GM12878 (cell line): ENCODE data around the gene ADH1C. TPM values are rescaled to one million over a fixed set of nuclear protein-coding genes. Genes with fewer than 3 reads are reported as not detected.

Experiments used
- ATAC-seq: fragments of 200-7000 bp; cut with Tn5 transposase; 3 replicates; pipeline ENCODE4 v1.9.1; 2020; ENCODE audit warnings: mild to moderate bottlenecking, moderate library complexity
- BruUV-seq: library from RNA; stranded (reverse); fragments of 400-500 nt; replicated peaks from 2 replicates; lab custom pipeline; 2021; lab: Mats Ljungman, UMichigan
- CTCF ChIA-PET: fragments of 300-600 bp; sonication (Branson Sonifier 250); formaldehyde crosslinking; extraction: SDS; loops from one replicate; lab custom pipeline; 2021; ENCODE audit warnings: inconsistent platforms; lab: Yijun Ruan, JAX
- POLR2A ChIA-PET: fragments of 350-600 bp; formaldehyde crosslinking; extraction: SDS; loops from one replicate; lab custom pipeline; 2021; ENCODE audit warnings: inconsistent platforms; lab: Charles Lee
- RAD21 ChIA-PET: fragments of 300-600 bp; sonication (Branson Sonifier 250); formaldehyde crosslinking; loops from one replicate; lab custom pipeline; 2023; ENCODE audit warnings: antibody characterized with exemption; ENCODE audit not compliant: unreplicated experiment; lab: Charles Lee
- SMC1A ChIA-PET: fragments of 300-600 bp; sonication (Branson Sonifier 250); formaldehyde crosslinking; loops from one replicate; lab custom pipeline; 2023; ENCODE audit not compliant: unreplicated experiment, uncharacterized antibody; lab: Charles Lee
- DNase-seq: peaks from one replicate; pipeline ENCODE4 v3.0.0-alpha.2; 2011; ENCODE audit warnings: low read depth, low spot score
- FAIRE-seq: peaks from 3 replicates; lab custom pipeline; 2011; peaks lifted over from hg19 to GRCh38; lab: Jason Lieb, UNC
- H2AFZ ChIP-seq: 2 replicates; pipeline ENCODE4 v1.6.0; 2011; ENCODE audit warnings: low read depth, low read length, control low read depth; ENCODE audit not compliant: control insufficient read depth
- H3K27ac ChIP-seq: 2 replicates; pipeline ENCODE4 v1.5.1; 2011; ENCODE audit warnings: control low read depth; ENCODE audit not compliant: control insufficient read depth, insufficient read depth
- H3K27me3 ChIP-seq, 2 experiments: replicated peaks in 1 of 2; 2 replicates each; pipeline versions ENCODE4 v1.6.0 to v1.6.1; 2011; ENCODE audit warnings: low read length in 1 of 2; ENCODE audit not compliant: control insufficient read depth in 2 of 2, insufficient read depth in 2 of 2
- H3K36me3 ChIP-seq, 2 experiments: 2 replicates each; pipeline ENCODE4 v1.5.1; 2011; ENCODE audit warnings: low read length in 1 of 2; ENCODE audit not compliant: control insufficient read depth in 2 of 2, insufficient read depth in 2 of 2
- H3K4me1 ChIP-seq: 2 replicates; pipeline ENCODE4 v1.6.1; 2011; ENCODE audit warnings: mild to moderate bottlenecking, low read length, moderate library complexity, mixed read lengths; ENCODE audit not compliant: control insufficient read depth, insufficient read depth
- H3K4me2 ChIP-seq: 2 replicates; pipeline ENCODE4 v1.6.0; 2011; ENCODE audit warnings: control low read depth; ENCODE audit not compliant: control insufficient read depth, insufficient read depth
- H3K4me3 ChIP-seq: fragments of 200-600 bp; sonication (generic); 2 replicates; pipeline ENCODE4 v1.5.1; 2016
- H3K79me2 ChIP-seq: 2 replicates; pipeline ENCODE4 v1.6.0; 2011; ENCODE audit warnings: low read length; ENCODE audit not compliant: control insufficient read depth, insufficient read depth
- H3K9ac ChIP-seq: 2 replicates; pipeline ENCODE4 v1.8.0; 2011; ENCODE audit warnings: low read length, control low read depth, mixed read lengths; ENCODE audit not compliant: control insufficient read depth, insufficient read depth
- H3K9me3 ChIP-seq: replicated peaks from 3 replicates; pipeline ENCODE4 v1.5.1; 2011; ENCODE audit warnings: mild to moderate bottlenecking, low read length; ENCODE audit not compliant: control insufficient read depth, insufficient read depth
- H4K20me1 ChIP-seq: 2 replicates; pipeline ENCODE4 v1.6.0; 2011; ENCODE audit not compliant: control insufficient read depth, insufficient read depth
- WGBS: methylation state at CpG from one replicate; pipeline ENCODE4 v1.1.6; 2016; ENCODE audit warnings: low lambda C conversion rate; ENCODE audit not compliant: insufficient replicate concordance, insufficient coverage; ENCODE audit errors: missing lambda C conversion rate; 5-methylcytosine and 5-hydroxymethylcytosine counted together
- in situ Hi-C: fragments of 300-500 bp; cut with MboI; formaldehyde crosslinking; loops from 9 replicates; pipeline ENCODE4 v1.14.3; 2018; ENCODE audit warnings: mixed read lengths
- intact Hi-C: fragments of 100-400 bp; cut with micrococcal nuclease; formaldehyde crosslinking; loops from one replicate; pipeline ENCODE4 v1.14.2; 2022; ENCODE audit not compliant: unreplicated experiment
- polyA plus RNA-seq, 11 experiments: library from polyadenylated mRNA; depleted of rRNA in 4 of 11; unstranded in 6 of 11; stranded (reverse) in 5 of 11; fragments of >200 nt; fragmentation: Nextera tagmentation in 4 of 11; fragmentation: Illumina TruSeq in 1 of 11; extraction: Ambion mirVana in 4 of 11; extraction: Trizol in 1 of 11; gene quantifications; 1 replicate in 1 of 11; 2 replicates in 10 of 11; pipeline versions ENCODE4 v1.2.1 to v1.2.3, GENCODE V29; 2011 to 2016; ENCODE audit warnings: inconsistent platforms in 2 of 11, missing spikeins in 2 of 11, low read depth in 1 of 11
- total RNA-seq, 4 experiments: library from RNA; depleted of rRNA in 3 of 4; stranded (reverse); fragments of >200 nt in 3 of 4; fragmentation: Illumina TruSeq in 1 of 4; extraction: Trizol in 1 of 4; gene quantifications; 2 replicates each; pipeline versions ENCODE4 v1.2.1 to v1.2.3, GENCODE V29; 2013 to 2021
- TF ChIP-seq, protein P1 (sequence below): fragments of 450-650 bp; IDR thresholded peaks from 2 replicates; pipeline ENCODE4 v1.6.1; 2016; ENCODE audit warnings: mild to moderate bottlenecking, moderate library complexity, borderline replicate concordance
- TF ChIP-seq, protein P2 (sequence below): fragments of 450-650 bp; IDR thresholded peaks from 2 replicates; pipeline ENCODE4 v1.6.1; 2017; ENCODE audit warnings: low read depth, mild to moderate bottlenecking, moderate library complexity

ADH1C gene
- total and polyA plus RNA-seq, 10 of the 15 experiments (the other 5 are each of a cell fraction or from before 2014, with no cell fraction given): 0.04 to 1.1 (median 0.10) TPM; not detected in 3

DNA sequence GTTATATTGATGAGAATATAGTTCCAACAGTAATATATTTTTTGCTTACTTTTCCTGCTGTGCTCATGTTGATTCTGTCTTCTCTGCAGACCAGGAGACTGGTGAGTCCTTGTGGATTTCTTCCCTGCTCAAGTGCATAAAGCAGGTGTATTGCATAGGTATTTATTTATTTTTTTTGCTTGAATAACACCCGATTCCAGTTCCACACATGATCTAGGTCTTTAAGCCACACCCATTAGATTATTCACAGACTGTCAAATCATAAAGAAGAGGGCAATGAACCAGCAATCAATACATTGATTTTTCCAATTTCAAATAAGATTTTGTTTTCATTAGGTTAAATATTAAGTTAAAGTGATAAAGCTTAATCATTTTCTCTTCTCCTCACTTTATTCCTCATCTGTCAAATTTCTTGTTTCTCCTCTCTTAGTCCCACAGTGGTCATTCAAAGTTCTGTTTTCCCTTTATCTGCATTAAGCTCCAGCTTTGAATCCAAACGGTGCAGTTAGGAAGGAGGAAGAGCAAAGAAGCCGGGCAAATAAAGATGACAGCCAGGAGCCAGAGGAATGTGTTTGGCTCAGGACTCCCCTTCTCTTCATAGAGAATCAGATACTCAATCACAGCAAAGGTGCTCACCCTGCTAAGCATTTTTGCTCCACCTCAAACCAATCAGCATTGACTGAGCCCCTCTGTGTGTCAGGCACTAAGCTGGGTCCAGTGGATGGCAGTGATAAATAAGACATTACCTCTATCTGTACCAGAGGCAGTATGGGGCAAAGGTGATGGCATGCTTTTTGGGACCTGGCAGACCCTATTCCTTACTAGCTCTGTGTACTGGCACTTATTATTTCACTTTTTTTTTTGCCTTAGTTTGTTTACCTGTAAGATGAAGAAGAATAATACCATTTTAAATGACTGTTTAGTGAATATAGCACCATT is 61.4 kb downstream of the ADH1C start, which contains the start of gene ADH1A:
Gene ADH1A (minus strand): TSS at position 138 of the 939 bp plus-strand sequence. CDS start 71 bp downstream, at position 67.
- H3K9me3 ChIP-seq: no peaks in the 10 kb centered on the region; the same call in 2 of the 3 replicates
- DNase-seq (no peak), ATAC-seq (no peak), FAIRE-seq (no peak)
- H4K20me1 ChIP-seq: no peaks in the 10 kb centered on the region
- H3K9ac ChIP-seq: no peak within 1 kb of the TSS
- POLR2A ChIA-PET: no interaction called here
- H3K27ac ChIP-seq: no peak within 1 kb of the TSS
- RAD21 ChIA-PET: no interaction called here
- TF ChIP-seq, protein P1, sequence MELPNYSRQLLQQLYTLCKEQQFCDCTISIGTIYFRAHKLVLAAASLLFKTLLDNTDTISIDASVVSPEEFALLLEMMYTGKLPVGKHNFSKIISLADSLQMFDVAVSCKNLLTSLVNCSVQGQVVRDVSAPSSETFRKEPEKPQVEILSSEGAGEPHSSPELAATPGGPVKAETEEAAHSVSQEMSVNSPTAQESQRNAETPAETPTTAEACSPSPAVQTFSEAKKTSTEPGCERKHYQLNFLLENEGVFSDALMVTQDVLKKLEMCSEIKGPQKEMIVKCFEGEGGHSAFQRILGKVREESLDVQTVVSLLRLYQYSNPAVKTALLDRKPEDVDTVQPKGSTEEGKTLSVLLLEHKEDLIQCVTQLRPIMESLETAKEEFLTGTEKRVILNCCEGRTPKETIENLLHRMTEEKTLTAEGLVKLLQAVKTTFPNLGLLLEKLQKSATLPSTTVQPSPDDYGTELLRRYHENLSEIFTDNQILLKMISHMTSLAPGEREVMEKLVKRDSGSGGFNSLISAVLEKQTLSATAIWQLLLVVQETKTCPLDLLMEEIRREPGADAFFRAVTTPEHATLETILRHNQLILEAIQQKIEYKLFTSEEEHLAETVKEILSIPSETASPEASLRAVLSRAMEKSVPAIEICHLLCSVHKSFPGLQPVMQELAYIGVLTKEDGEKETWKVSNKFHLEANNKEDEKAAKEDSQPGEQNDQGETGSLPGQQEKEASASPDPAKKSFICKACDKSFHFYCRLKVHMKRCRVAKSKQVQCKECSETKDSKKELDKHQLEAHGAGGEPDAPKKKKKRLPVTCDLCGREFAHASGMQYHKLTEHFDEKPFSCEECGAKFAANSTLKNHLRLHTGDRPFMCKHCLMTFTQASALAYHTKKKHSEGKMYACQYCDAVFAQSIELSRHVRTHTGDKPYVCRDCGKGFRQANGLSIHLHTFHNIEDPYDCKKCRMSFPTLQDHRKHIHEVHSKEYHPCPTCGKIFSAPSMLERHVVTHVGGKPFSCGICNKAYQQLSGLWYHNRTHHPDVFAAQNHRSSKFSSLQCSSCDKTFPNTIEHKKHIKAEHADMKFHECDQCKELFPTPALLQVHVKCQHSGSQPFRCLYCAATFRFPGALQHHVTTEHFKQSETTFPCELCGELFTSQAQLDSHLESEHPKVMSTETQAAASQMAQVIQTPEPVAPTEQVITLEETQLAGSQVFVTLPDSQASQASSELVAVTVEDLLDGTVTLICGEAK: no peak
- TF ChIP-seq, protein P2, sequence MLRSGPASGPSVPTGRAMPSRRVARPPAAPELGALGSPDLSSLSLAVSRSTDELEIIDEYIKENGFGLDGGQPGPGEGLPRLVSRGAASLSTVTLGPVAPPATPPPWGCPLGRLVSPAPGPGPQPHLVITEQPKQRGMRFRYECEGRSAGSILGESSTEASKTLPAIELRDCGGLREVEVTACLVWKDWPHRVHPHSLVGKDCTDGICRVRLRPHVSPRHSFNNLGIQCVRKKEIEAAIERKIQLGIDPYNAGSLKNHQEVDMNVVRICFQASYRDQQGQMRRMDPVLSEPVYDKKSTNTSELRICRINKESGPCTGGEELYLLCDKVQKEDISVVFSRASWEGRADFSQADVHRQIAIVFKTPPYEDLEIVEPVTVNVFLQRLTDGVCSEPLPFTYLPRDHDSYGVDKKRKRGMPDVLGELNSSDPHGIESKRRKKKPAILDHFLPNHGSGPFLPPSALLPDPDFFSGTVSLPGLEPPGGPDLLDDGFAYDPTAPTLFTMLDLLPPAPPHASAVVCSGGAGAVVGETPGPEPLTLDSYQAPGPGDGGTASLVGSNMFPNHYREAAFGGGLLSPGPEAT: no peak
- no peaks in the 10 kb centered on the region for H3K79me2 ChIP-seq
- SMC1A ChIA-PET: interaction anchor here (0.9 to 1.4 kb wide), 2 partner anchors 31 to 112 kb away, joined by 3 read pairs; no protein-coding TSS in a partner anchor
- H3K4me1 ChIP-seq: no peaks in the 10 kb centered on the region
- in situ Hi-C loops: no loop called here
- WGBS: 0% methylated on average over 3 of the region's 3 CpGs
- no peak within 1 kb of the TSS for H3K4me2 ChIP-seq
- no TSS peak for BruUV-seq
- H3K36me3 ChIP-seq: no peaks in the 10 kb centered on the region
- H3K4me3 ChIP-seq: no peak within 1 kb of the TSS
- intact Hi-C loops: no loop called here
- no peak within 1 kb of the TSS for H2AFZ ChIP-seq
- no peaks in the 10 kb centered on the region for H3K27me3 ChIP-seq
- CTCF ChIA-PET: interaction anchor here (0.6 kb wide), 1 partner anchor 866 kb away, joined by 3 read pairs; no protein-coding TSS in a partner anchor

Other genes starting within 250 kb of the ADH1C start
Only the 7 nearest of the 8 such genes appear.
- not detected in 2 replicates for gene ADH4, start 208.4 kb downstream of the ADH1C start, total RNA-seq (2014; rRNA removed)
- gene ADH4, start 208.4 kb downstream of the ADH1C start, total RNA-seq (2014; rRNA removed; fragmentation: Illumina TruSeq; extraction: Trizol): not detected in 2 replicates
- gene ADH4, start 208.4 kb downstream of the ADH1C start, total RNA-seq (2021): 0.40 TPM in 1 of 2 replicates, not detected in the other
- not detected in 2 replicates for gene ADH4, start 208.4 kb downstream of the ADH1C start, polyA plus RNA-seq (2011; rRNA removed)
- gene ADH4, start 208.4 kb downstream of the ADH1C start, polyA plus RNA-seq (2014; fragmentation: Illumina TruSeq; extraction: Trizol): not detected in 2 replicates
- gene ADH4, start 208.4 kb downstream of the ADH1C start, polyA plus RNA-seq (2014; fragmentation: Nextera tagmentation; extraction: Ambion mirVana): not detected
- not detected in 2 replicates for gene ADH4, start 208.4 kb downstream of the ADH1C start, polyA plus RNA-seq (2014; rRNA removed)
- not detected for gene ADH4, start 208.4 kb downstream of the ADH1C start, polyA plus RNA-seq (2016; fragmentation: Nextera tagmentation; extraction: Ambion mirVana)
- not detected in 2 replicates for gene ADH6, start 133.5 kb downstream of the ADH1C start, total RNA-seq (2014; rRNA removed)
- gene ADH6, start 133.5 kb downstream of the ADH1C start, total RNA-seq (2014; rRNA removed; fragmentation: Illumina TruSeq; extraction: Trizol): not detected in 2 replicates
- gene ADH6, start 133.5 kb downstream of the ADH1C start, total RNA-seq (2021): not detected in 2 replicates
- not detected in 2 replicates for gene ADH6, start 133.5 kb downstream of the ADH1C start, polyA plus RNA-seq (2011; rRNA removed)
- gene ADH6, start 133.5 kb downstream of the ADH1C start, polyA plus RNA-seq (2014; fragmentation: Illumina TruSeq; extraction: Trizol): 0.03 TPM in 1 of 2 replicates, not detected in the other
- gene ADH6, start 133.5 kb downstream of the ADH1C start, polyA plus RNA-seq (2014; fragmentation: Nextera tagmentation; extraction: Ambion mirVana): not detected
- not detected in 2 replicates for gene ADH6, start 133.5 kb downstream of the ADH1C start, polyA plus RNA-seq (2014; rRNA removed)
- gene ADH6, start 133.5 kb downstream of the ADH1C start, polyA plus RNA-seq (2016; fragmentation: Nextera tagmentation; extraction: Ambion mirVana): under 1 TPM in 1 of 2 experiments, not detected in 1; 0.16 TPM
- gene ADH1A, start 61.8 kb downstream of the ADH1C start, total RNA-seq (2014; rRNA removed): not detected in 2 replicates
- gene ADH1A, start 61.8 kb downstream of the ADH1C start, total RNA-seq (2014; rRNA removed; fragmentation: Illumina TruSeq; extraction: Trizol): not detected in 2 replicates
- not detected in 2 replicates for gene ADH1A, start 61.8 kb downstream of the ADH1C start, total RNA-seq (2021)
- gene ADH1A, start 61.8 kb downstream of the ADH1C start, polyA plus RNA-seq (2011; rRNA removed): not detected in 2 replicates
- gene ADH1A, start 61.8 kb downstream of the ADH1C start, polyA plus RNA-seq (2014; fragmentation: Illumina TruSeq; extraction: Trizol): not detected in 2 replicates
- gene ADH1A, start 61.8 kb downstream of the ADH1C start, polyA plus RNA-seq (2014; fragmentation: Nextera tagmentation; extraction: Ambion mirVana): not detected
- gene ADH1A, start 61.8 kb downstream of the ADH1C start, polyA plus RNA-seq (2014; rRNA removed): not detected in 2 replicates
- gene ADH1A, start 61.8 kb downstream of the ADH1C start, polyA plus RNA-seq (2016; fragmentation: Nextera tagmentation; extraction: Ambion mirVana): not detected
- gene ADH1B, start 31.3 kb downstream of the ADH1C start, total RNA-seq (2014; rRNA removed): not detected in 2 replicates
- not detected in 2 replicates for gene ADH1B, start 31.3 kb downstream of the ADH1C start, total RNA-seq (2014; rRNA removed; fragmentation: Illumina TruSeq; extraction: Trizol)
- gene ADH1B, start 31.3 kb downstream of the ADH1C start, total RNA-seq (2021): 1.3 TPM in 2 replicates
- gene ADH1B, start 31.3 kb downstream of the ADH1C start, polyA plus RNA-seq (2011; rRNA removed): not detected in 2 replicates
- gene ADH1B, start 31.3 kb downstream of the ADH1C start, polyA plus RNA-seq (2014; fragmentation: Illumina TruSeq; extraction: Trizol): not detected in 2 replicates
- not detected for gene ADH1B, start 31.3 kb downstream of the ADH1C start, polyA plus RNA-seq (2014; fragmentation: Nextera tagmentation; extraction: Ambion mirVana)
- gene ADH1B, start 31.3 kb downstream of the ADH1C start, polyA plus RNA-seq (2014; rRNA removed): not detected in 2 replicates
- gene ADH1B, start 31.3 kb downstream of the ADH1C start, polyA plus RNA-seq (2016; fragmentation: Nextera tagmentation; extraction: Ambion mirVana): not detected
- not detected in 2 replicates for gene ADH7, start 82.6 kb upstream of the ADH1C start, total RNA-seq (2014; rRNA removed)
- gene ADH7, start 82.6 kb upstream of the ADH1C start, total RNA-seq (2014; rRNA removed; fragmentation: Illumina TruSeq; extraction: Trizol): not detected in 2 replicates
- gene ADH7, start 82.6 kb upstream of the ADH1C start, total RNA-seq (2021): not detected in 2 replicates
- gene ADH7, start 82.6 kb upstream of the ADH1C start, polyA plus RNA-seq (2011; rRNA removed): not detected in 2 replicates
- not detected in 2 replicates for gene ADH7, start 82.6 kb upstream of the ADH1C start, polyA plus RNA-seq (2014; fragmentation: Illumina TruSeq; extraction: Trizol)
- not detected for gene ADH7, start 82.6 kb upstream of the ADH1C start, polyA plus RNA-seq (2014; fragmentation: Nextera tagmentation; extraction: Ambion mirVana)
- not detected in 2 replicates for gene ADH7, start 82.6 kb upstream of the ADH1C start, polyA plus RNA-seq (2014; rRNA removed)
- not detected for gene ADH7, start 82.6 kb upstream of the ADH1C start, polyA plus RNA-seq (2016; fragmentation: Nextera tagmentation; extraction: Ambion mirVana)
- gene C4orf17, start 158.3 kb upstream of the ADH1C start, total RNA-seq (2014; rRNA removed): not detected in 2 replicates
- gene C4orf17, start 158.3 kb upstream of the ADH1C start, total RNA-seq (2014; rRNA removed; fragmentation: Illumina TruSeq; extraction: Trizol): not detected in 2 replicates
- not detected in 2 replicates for gene C4orf17, start 158.3 kb upstream of the ADH1C start, total RNA-seq (2021)
- gene C4orf17, start 158.3 kb upstream of the ADH1C start, polyA plus RNA-seq (2011; rRNA removed): not detected in 2 replicates
- not detected in 2 replicates for gene C4orf17, start 158.3 kb upstream of the ADH1C start, polyA plus RNA-seq (2014; fragmentation: Illumina TruSeq; extraction: Trizol)
- not detected for gene C4orf17, start 158.3 kb upstream of the ADH1C start, polyA plus RNA-seq (2014; fragmentation: Nextera tagmentation; extraction: Ambion mirVana)
- not detected in 2 replicates for gene C4orf17, start 158.3 kb upstream of the ADH1C start, polyA plus RNA-seq (2014; rRNA removed)
- not detected for gene C4orf17, start 158.3 kb upstream of the ADH1C start, polyA plus RNA-seq (2016; fragmentation: Nextera tagmentation; extraction: Ambion mirVana)
- 4.5 and 8.6 TPM in 2 replicates for gene TRMT10A, start 211.3 kb upstream of the ADH1C start, total RNA-seq (2014; rRNA removed)
- 11.1 and 12.8 TPM in 2 replicates for gene TRMT10A, start 211.3 kb upstream of the ADH1C start, total RNA-seq (2014; rRNA removed; fragmentation: Illumina TruSeq; extraction: Trizol)
- 5.4 and 6.7 TPM in 2 replicates for gene TRMT10A, start 211.3 kb upstream of the ADH1C start, total RNA-seq (2021)
- gene TRMT10A, start 211.3 kb upstream of the ADH1C start, polyA plus RNA-seq (2011; rRNA removed): 8.3 and 14.1 TPM in 2 replicates
- gene TRMT10A, start 211.3 kb upstream of the ADH1C start, polyA plus RNA-seq (2014; fragmentation: Illumina TruSeq; extraction: Trizol): 13.4 and 14.8 TPM in 2 replicates
- gene TRMT10A, start 211.3 kb upstream of the ADH1C start, polyA plus RNA-seq (2014; fragmentation: Nextera tagmentation; extraction: Ambion mirVana): 1 to 10 TPM; 8.8 to 9.6 TPM
- gene TRMT10A, start 211.3 kb upstream of the ADH1C start, polyA plus RNA-seq (2014; rRNA removed): 4.6 and 5.7 TPM in 2 replicates
- gene TRMT10A, start 211.3 kb upstream of the ADH1C start, polyA plus RNA-seq (2016; fragmentation: Nextera tagmentation; extraction: Ambion mirVana): 10 to 100 TPM; 10.7 to 11.1 TPM